GM12891 (cell line): ENCODE results near the gene USP7.

Experiments
- POLR2AphosphoS5 ChIP-seq: IDR thresholded peaks from 2 replicates; pipeline ENCODE4 v1.6.1; 2011; ENCODE audit warnings: low read depth, low read length, control low read depth
- TAF1 ChIP-seq: IDR thresholded peaks from 2 replicates; pipeline ENCODE4 v1.6.1; 2011; ENCODE audit warnings: low read depth, low read length, control low read depth

GRCh38 chr16:8900343-8900742 lies 63.4 kb downstream of the USP7 start:
- TF ChIP-seq POLR2AphosphoS5 (no peak), TAF1 (no peak)
